ENCODE results near the gene AK4. TPM values are rescaled to one million over a fixed set of nuclear protein-coding genes. Genes with fewer than 3 reads are reported as not detected.
A peak's percentile ranks its signal among the peaks of the same experiment; 100 is the strongest.

Gene AK4
- total and polyA plus RNA-seq, 2 donors from 2014 or later: 47.6 to 131 TPM

- FAIRE-seq (no peak), DNase-seq (peak in 1 of 5 donors; percentile 25)
- intact Hi-C loops (cut with DNase I): loop anchor here (10.0 kb wide), 1 partner anchor 455 kb away; no protein-coding TSS in a partner anchor
- Histone ChIP-seq H3K27me3 (ENCODE audit: control insufficient read depth, insufficient read depth, low read length) (no peaks in the 10 kb centered on the region), H3K27ac (ENCODE audit: low read depth in 2 of 2, low read length in 2 of 2) (no peak overlapping the region), H3K9ac (ENCODE audit: low read length in 3 of 3) (no peak overlapping the region), H3K4me3 (ENCODE audit: low read length in 3 of 3) (no peak overlapping the region), H3K4me1 (ENCODE audit: control insufficient read depth in 2 of 3, insufficient read depth in 2 of 3, low read depth in 1 of 3, low read length in 3 of 3) (no peaks in the 10 kb centered on the region), H3K36me3 (ENCODE audit: control insufficient read depth in 2 of 3, insufficient read depth in 3 of 3, low read length in 3 of 3) (peaks cover 0 to 7% (median 2%) of the 10 kb centered on the region in 3 donors), H3K9me3 (ENCODE audit: control insufficient read depth in 2 of 3, insufficient read depth in 1 of 3, low read length in 3 of 3) (no peaks in the 10 kb centered on the region)
- no peak for TF ChIP-seq CTCF (IDR thresholded peaks at IDR 0.05; ENCODE audit: borderline replicate concordance, extremely low read depth, insufficient read depth)
Measured at GRCh38 chr1:65229754-65230339, 81.8 kb downstream of the AK4 start.

- intact Hi-C loops (cut with DNase I): loop anchor here (10.0 kb wide), 1 partner anchor 454 kb away; no protein-coding TSS in a partner anchor
- FAIRE-seq: no peak
- TF ChIP-seq CTCF (IDR thresholded peaks at IDR 0.05; ENCODE audit: borderline replicate concordance, extremely low read depth, insufficient read depth): no peak
Measured at GRCh38 chr1:65230731-65231481, 82.9 kb downstream of the AK4 start.

GRCh38 chr1:65231718-65232330, 83.8 kb downstream of the AK4 start:
- FAIRE-seq: no peak
- H3K9me3 ChIP-seq (ENCODE audit: control insufficient read depth in 2 of 3, insufficient read depth in 1 of 3, low read length in 3 of 3): no peaks in the 10 kb centered on the region
- DNase-seq: no peak
- no peaks in the 10 kb centered on the region for H3K4me1 ChIP-seq (ENCODE audit: control insufficient read depth in 2 of 3, insufficient read depth in 2 of 3, low read depth in 1 of 3, low read length in 3 of 3)
- no peaks in the 10 kb centered on the region for H3K36me3 ChIP-seq (ENCODE audit: control insufficient read depth in 2 of 3, insufficient read depth in 3 of 3, low read length in 3 of 3)
- intact Hi-C loops (cut with DNase I): loop anchor here (10.0 kb wide), 1 partner anchor 453 kb away; no protein-coding TSS in a partner anchor
- H3K4me3 ChIP-seq (ENCODE audit: low read length in 3 of 3): no peak overlapping the region
- H3K27ac ChIP-seq (ENCODE audit: low read depth in 2 of 2, low read length in 2 of 2): no peak overlapping the region
- no peak overlapping the region for H3K9ac ChIP-seq (ENCODE audit: low read length in 3 of 3)
- H3K27me3 ChIP-seq (ENCODE audit: control insufficient read depth, insufficient read depth, low read length): no peaks in the 10 kb centered on the region
- TF ChIP-seq CTCF (IDR thresholded peaks at IDR 0.05; ENCODE audit: borderline replicate concordance, extremely low read depth, insufficient read depth): no peak

More at GRCh38 chr1:65230731-65231481, 82.9 kb downstream of the AK4 start:
- Histone ChIP-seq H3K4me3 (ENCODE audit: low read length in 3 of 3) (no peak overlapping the region), H3K4me1 (ENCODE audit: control insufficient read depth in 2 of 3, insufficient read depth in 2 of 3, low read depth in 1 of 3, low read length in 3 of 3) (no peaks in the 10 kb centered on the region), H3K36me3 (ENCODE audit: control insufficient read depth in 2 of 3, insufficient read depth in 3 of 3, low read length in 3 of 3) (no peaks in the 10 kb centered on the region), H3K27me3 (ENCODE audit: control insufficient read depth, insufficient read depth, low read length) (no peaks in the 10 kb centered on the region), H3K9me3 (ENCODE audit: control insufficient read depth in 2 of 3, insufficient read depth in 1 of 3, low read length in 3 of 3) (no peaks in the 10 kb centered on the region), H3K27ac (ENCODE audit: low read depth in 2 of 2, low read length in 2 of 2) (no peak overlapping the region), H3K9ac (ENCODE audit: low read length in 3 of 3) (no peak overlapping the region)
- no peak for DNase-seq

Measured in kidney (tissue), 14 donors.